ENCODE data around the gene SHC2. TPM values are rescaled to one million over a fixed set of nuclear protein-coding genes. Genes with fewer than 3 reads are reported as not detected.
A peak's percentile ranks its signal among the peaks of the same experiment; 100 is the strongest.

SHC2 gene
- total RNA-seq, 4 donors from 2014 or later, result 31.5 to 72.8 (median 48.8) TPM

DNA sequence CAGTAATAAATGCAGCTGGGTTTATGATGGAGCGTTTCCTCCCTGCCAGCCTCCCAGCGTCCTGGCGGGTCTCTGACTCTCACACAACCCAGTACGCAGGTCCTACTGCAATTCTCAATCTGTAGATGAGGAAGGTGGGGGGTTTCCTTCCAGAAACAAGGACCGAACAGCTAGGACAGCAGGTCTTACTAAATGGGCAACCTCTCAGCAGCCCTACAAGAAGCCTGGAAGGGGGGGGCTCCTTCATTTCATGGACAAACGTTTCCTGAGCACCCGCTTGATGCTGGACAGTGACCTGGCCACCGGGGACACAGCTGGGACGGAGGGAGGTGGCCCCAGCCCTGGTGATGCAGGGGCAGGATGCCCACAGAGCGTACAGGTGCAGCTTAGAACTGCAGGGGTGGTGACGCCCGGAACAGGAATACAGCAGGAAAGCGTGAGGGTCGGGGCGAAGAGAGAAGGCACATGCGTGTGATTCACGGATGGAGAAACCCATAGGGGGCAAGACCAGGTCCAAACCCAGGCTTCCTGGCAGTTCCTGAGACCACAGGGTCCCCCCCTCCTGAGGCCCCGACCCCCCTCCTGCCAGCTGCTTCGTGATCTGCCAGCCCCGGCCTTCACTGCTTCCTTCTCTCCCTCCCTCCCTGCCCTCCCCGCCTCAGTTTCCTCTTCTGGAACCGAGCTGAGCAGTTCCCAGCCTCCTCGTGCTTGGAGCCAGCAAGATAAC is 51.2 kb downstream of the SHC2 start:
- intact Hi-C loops (cut with DNase I), result no loop called here
- H3K36me3 ChIP-seq, result no peaks in the 10 kb centered on the region
- H3K4me1 ChIP-seq, result peaks cover 13 to 17% of the 10 kb centered on the region in 2 donors
- H3K9me3 ChIP-seq, result no peaks in the 10 kb centered on the region
- peak overlapping the region in 1 of 3 donors; percentile 62 for H3K4me3 ChIP-seq (replicated peaks in 1 of 3)
- no peak overlapping the region for H3K27ac ChIP-seq
- WGBS, 2 donors, result 12 to 15% methylated on average over 20 to 23 of the region's 23 CpGs
- no peak for TF ChIP-seq POLR2A (IDR thresholded peaks at IDR 0.05)
- TF ChIP-seq, protein P1, sequence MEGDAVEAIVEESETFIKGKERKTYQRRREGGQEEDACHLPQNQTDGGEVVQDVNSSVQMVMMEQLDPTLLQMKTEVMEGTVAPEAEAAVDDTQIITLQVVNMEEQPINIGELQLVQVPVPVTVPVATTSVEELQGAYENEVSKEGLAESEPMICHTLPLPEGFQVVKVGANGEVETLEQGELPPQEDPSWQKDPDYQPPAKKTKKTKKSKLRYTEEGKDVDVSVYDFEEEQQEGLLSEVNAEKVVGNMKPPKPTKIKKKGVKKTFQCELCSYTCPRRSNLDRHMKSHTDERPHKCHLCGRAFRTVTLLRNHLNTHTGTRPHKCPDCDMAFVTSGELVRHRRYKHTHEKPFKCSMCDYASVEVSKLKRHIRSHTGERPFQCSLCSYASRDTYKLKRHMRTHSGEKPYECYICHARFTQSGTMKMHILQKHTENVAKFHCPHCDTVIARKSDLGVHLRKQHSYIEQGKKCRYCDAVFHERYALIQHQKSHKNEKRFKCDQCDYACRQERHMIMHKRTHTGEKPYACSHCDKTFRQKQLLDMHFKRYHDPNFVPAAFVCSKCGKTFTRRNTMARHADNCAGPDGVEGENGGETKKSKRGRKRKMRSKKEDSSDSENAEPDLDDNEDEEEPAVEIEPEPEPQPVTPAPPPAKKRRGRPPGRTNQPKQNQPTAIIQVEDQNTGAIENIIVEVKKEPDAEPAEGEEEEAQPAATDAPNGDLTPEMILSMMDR (IDR thresholded peaks at IDR 0.05), result no peak
- H3K27me3 ChIP-seq, result no peaks in the 10 kb centered on the region
- peak in 1 of 2 donors; percentile 10 for DNase-seq

- peak in 1 of 2 donors; percentile 21 for DNase-seq
- H3K4me1 ChIP-seq, result peaks cover 13 to 17% of the 10 kb centered on the region in 2 donors
- no peaks in the 10 kb centered on the region for H3K9me3 ChIP-seq
- 0% methylated on average over 7 of the region's 80 CpGs; no CpG with 5 or more reads in 1 of the 2 donors for WGBS, 2 donors
- H3K27ac ChIP-seq, result no peak within 1 kb of the TSS
- H3K27me3 ChIP-seq, result no peaks in the 10 kb centered on the region
- TF ChIP-seq, protein P1 (IDR thresholded peaks at IDR 0.05), result no peak
- TF ChIP-seq POLR2A (IDR thresholded peaks at IDR 0.05), result no peak
- peak within 1 kb of the TSS in 1 of 3 donors; percentile 62 for H3K4me3 ChIP-seq (replicated peaks in 1 of 3)
- intact Hi-C loops (cut with DNase I), result no loop called here
- no peaks in the 10 kb centered on the region for H3K36me3 ChIP-seq
Observed at GRCh38 chr19:408902-409515, 51.8 kb downstream of the SHC2 start, which contains the start of gene C2CD4C. Gene C2CD4C (minus strand): TSS chr19:409147. CDS start chr19:408361, 786 bp downstream.

GRCh38 chr19:408441-408901 is 52.4 kb downstream of the SHC2 start:
- Histone ChIP-seq H3K4me1 (peaks cover 13 to 17% of the 10 kb centered on the region in 2 donors), H3K27me3 (no peaks in the 10 kb centered on the region), H3K36me3 (no peaks in the 10 kb centered on the region), H3K4me3 (replicated peaks in 1 of 3) (peak overlapping the region in 1 of 3 donors; percentile 62), H3K27ac (no peak overlapping the region), H3K9me3 (no peaks in the 10 kb centered on the region)
- 15% methylated on average over 4 of the region's 30 CpGs; no CpG with 5 or more reads in 1 of the 2 donors for WGBS, 2 donors
- no peak for TF ChIP-seq POLR2A (IDR thresholded peaks at IDR 0.05)
- TF ChIP-seq, protein P1 (IDR thresholded peaks at IDR 0.05), result no peak
- peak in 1 of 2 donors; percentile 50 for DNase-seq
- intact Hi-C loops (cut with DNase I), result no loop called here

DNA sequence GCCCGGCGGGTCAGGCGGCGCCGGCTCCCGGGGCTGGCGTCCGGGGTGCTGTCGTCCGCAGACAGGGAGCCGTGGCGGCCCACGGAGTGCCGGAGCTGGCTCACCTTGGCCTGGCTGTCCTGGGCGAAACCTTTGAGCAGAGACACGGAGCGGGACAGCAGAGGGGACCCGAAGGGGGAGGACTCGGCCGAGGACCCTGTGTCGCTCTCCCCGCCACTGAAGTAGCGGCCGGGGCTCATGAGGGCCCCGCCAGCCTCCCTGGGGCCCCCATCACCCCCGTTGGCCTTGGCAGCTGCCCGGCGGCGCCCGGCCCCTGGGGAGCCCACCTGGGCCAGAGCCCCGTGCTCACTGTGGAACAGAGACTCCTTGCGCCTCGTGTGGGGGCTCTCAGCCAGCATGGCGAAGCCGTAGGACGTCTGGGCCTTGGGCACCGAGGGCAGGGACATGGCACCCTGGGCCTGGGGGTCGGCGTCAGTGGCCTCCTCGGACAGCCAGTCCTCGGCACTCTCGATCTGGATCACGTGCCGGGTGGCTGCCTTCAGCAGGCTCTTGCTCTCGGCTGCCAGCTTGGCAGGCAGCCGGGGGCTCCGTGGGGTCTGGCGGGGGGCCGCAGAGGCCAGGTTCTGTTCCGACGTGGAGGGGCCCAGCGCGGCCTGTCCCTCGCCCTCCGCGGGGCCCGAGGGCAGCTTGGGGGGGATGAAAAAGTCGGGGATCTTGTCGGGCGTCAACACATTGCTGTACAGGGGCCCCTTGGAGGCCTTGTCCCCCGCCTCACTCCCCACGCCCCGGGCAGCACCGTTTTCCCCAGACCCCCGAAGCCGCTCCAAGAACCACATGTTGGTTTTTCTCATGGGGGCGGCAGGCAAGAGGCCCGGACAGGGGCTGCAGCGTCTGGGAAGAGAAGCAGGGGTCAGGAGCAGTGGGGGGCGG is 53.1 kb downstream of the SHC2 start:
- Histone ChIP-seq H3K27ac (no peak overlapping the region), H3K9me3 (no peaks in the 10 kb centered on the region), H3K4me1 (peaks cover 13 to 17% of the 10 kb centered on the region in 2 donors), H3K4me3 (replicated peaks in 1 of 3) (peak overlapping the region in 1 of 3 donors; percentile 62), H3K27me3 (no peaks in the 10 kb centered on the region), H3K36me3 (no peaks in the 10 kb centered on the region)
- intact Hi-C loops (cut with DNase I), result no loop called here
- no peak for TF ChIP-seq POLR2A (IDR thresholded peaks at IDR 0.05)
- TF ChIP-seq, protein P1 (IDR thresholded peaks at IDR 0.05), result no peak
- 84 to 90% methylated on average over 2 to 29 of the region's 70 CpGs for WGBS, 2 donors
- DNase-seq, result peak in 1 of 2 donors; percentile 21

All from thyroid gland (tissue), 4 donors.